Measurements from ENCODE around the gene GPBP1L1.
"Not testable (repeated sequence)": the region's sequence is repeated elsewhere in the genome, so short reads cannot be mapped to it uniquely, and the experiment has no call there.

Gene GPBP1L1

DNA sequence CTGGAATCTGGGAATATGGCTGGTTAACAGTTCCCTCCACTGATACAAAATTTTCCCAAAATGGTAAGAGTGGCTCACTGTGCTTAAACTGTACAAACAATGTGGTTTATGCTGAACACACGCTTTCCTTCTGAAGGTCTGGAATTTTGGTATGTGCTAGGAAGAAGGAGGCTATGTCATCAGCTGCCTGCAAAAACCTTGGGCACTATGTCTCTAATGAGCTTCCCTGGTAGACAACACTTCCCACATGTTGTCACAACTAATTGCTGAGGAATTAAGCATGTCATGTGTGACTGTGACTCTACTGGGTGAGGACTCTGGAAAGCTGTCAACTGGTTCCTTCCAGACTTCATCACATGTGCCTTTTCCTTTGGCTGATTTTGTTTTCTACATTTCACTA lies 34.9 kb upstream of the GPBP1L1 start:
- Histone ChIP-seq H3K4me3 (ENCODE audit: low read depth, low read length) (no peak overlapping the region), H3K27ac (no peak overlapping the region), H3K9me3 (ENCODE audit: severe bottlenecking) (no peaks in the 10 kb centered on the region), H3K36me3 (peaks cover 2% of the 10 kb centered on the region; the same call in 1 of the 2 replicates), H3K27me3 (ENCODE audit: insufficient read depth, low read depth, severe bottlenecking) (no peaks in the 10 kb centered on the region)
- no peak for DNase-seq
- no peak for TF ChIP-seq CTCF (IDR thresholded peaks at IDR 0.05; ENCODE audit: low read depth, low read length)

GRCh38 chr1:45718289-45718688 lies 32.0 kb upstream of the GPBP1L1 start:
- no peak for TF ChIP-seq CTCF (IDR thresholded peaks at IDR 0.05; ENCODE audit: low read depth, low read length)
- H3K4me3 ChIP-seq (ENCODE audit: low read depth, low read length), result no peak overlapping the region
- no peak for DNase-seq
- no peaks in the 10 kb centered on the region for H3K9me3 ChIP-seq (ENCODE audit: severe bottlenecking)
- H3K36me3 ChIP-seq, result peaks cover 5% of the 10 kb centered on the region
- H3K27ac ChIP-seq, result no peak overlapping the region
- no peaks in the 10 kb centered on the region for H3K27me3 ChIP-seq (ENCODE audit: insufficient read depth, low read depth, severe bottlenecking)

DNA sequence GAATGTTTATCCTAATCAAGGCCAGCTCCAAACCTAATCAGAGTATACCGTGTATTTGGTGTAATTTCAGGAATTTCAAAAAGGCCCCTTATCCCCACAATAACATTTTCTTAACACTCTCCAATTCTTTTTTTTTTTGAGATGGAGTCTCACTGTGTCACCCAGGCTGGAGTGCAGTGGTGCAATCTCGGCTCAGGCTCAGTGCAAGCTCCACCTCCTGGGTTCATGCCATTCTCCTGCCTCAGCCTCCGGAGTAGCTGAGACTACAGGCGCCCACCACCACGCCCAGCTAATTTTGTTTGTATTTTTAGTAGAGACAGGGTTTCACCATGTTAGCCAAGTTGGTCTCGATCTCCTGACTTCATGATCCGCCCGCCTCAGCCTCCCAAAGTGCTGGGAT lies 31.1 kb upstream of the GPBP1L1 start:
- not testable (repeated sequence) for H3K27ac ChIP-seq

GRCh38 chr1:45716700-45717099 lies 30.4 kb upstream of the GPBP1L1 start:
- no peaks in the 10 kb centered on the region for H3K27me3 ChIP-seq (ENCODE audit: insufficient read depth, low read depth, severe bottlenecking)
- no peak for TF ChIP-seq CTCF (IDR thresholded peaks at IDR 0.05; ENCODE audit: low read depth, low read length)
- H3K4me3 ChIP-seq (ENCODE audit: low read depth, low read length), result no peak overlapping the region
- DNase-seq, result no peak
- H3K36me3 ChIP-seq, result peaks cover 5% of the 10 kb centered on the region
- no peaks in the 10 kb centered on the region for H3K9me3 ChIP-seq (ENCODE audit: severe bottlenecking)
- H3K27ac ChIP-seq, result no peak overlapping the region

More for the DNA sequence above, 31.1 kb upstream of the GPBP1L1 start:
- not testable (repeated sequence) for H3K36me3 ChIP-seq; H3K9me3 ChIP-seq (ENCODE audit: severe bottlenecking); H3K27me3 ChIP-seq (ENCODE audit: insufficient read depth, low read depth, severe bottlenecking); H3K4me3 ChIP-seq (ENCODE audit: low read depth, low read length); DNase-seq

DNA sequence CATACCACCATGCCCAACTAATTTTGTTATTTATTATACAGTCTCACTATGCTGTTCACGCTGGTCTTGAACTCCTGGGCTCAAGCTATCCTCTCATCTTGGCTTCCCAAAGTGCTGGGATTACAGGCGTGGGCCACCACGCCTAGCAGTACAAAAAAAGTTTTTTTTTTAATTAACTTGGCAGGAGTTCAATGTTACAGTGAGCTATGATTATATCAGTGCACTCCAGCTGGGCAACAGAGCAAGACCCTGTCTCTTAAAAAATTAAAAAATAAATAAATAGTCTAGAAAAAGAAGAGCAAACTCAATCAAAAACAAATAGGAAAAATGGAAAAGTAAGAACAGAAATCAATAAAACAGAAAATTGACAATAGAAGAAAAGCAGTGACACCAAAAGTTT lies 27.4 kb upstream of the GPBP1L1 start:
- H3K27ac ChIP-seq, result no peak overlapping the region
- DNase-seq, result no peak
- H3K36me3 ChIP-seq, result peaks cover 5% of the 10 kb centered on the region
- TF ChIP-seq CTCF (IDR thresholded peaks at IDR 0.05; ENCODE audit: low read depth, low read length), result no peak
- no peaks in the 10 kb centered on the region for H3K9me3 ChIP-seq (ENCODE audit: severe bottlenecking)
- H3K4me3 ChIP-seq (ENCODE audit: low read depth, low read length), result no peak overlapping the region
- H3K27me3 ChIP-seq (ENCODE audit: insufficient read depth, low read depth, severe bottlenecking), result no peaks in the 10 kb centered on the region

- no peak for TF ChIP-seq CTCF (IDR thresholded peaks at IDR 0.05; ENCODE audit: low read depth, low read length)
- Histone ChIP-seq H3K9me3 (ENCODE audit: severe bottlenecking) (peaks cover 4% of the 10 kb centered on the region), H3K36me3 (no peaks in the 10 kb centered on the region; the same call in 1 of the 2 replicates), H3K27me3 (ENCODE audit: insufficient read depth, low read depth, severe bottlenecking) (no peaks in the 10 kb centered on the region), H3K4me3 (ENCODE audit: low read depth, low read length) (no peak overlapping the region), H3K27ac (no peak overlapping the region)
- DNase-seq, result no peak
These were observed 18.3 kb upstream of the GPBP1L1 start for GRCh38 chr1:45704637-45705036.

All from WERI-Rb-1 (cell line).